Duodenal mucosa (tissue), 2 donors: Measurements from ENCODE around the gene MBLAC2.

Experiments
- H3K27ac ChIP-seq: one replicate; pipeline ENCODE4 v1.7.0; 2013; ENCODE audit warnings: low read depth, low read length
- H3K27me3 ChIP-seq, 2 donors: one replicate each; pipeline ENCODE4 v1.7.0; 2013; ENCODE audit warnings: low read length in 2 of 2, control low read depth in 1 of 2; ENCODE audit not compliant: insufficient read depth in 2 of 2, control insufficient read depth in 1 of 2
- H3K36me3 ChIP-seq, 2 donors: one replicate each; pipeline ENCODE4 v1.7.0; 2013; ENCODE audit warnings: low read length in 2 of 2, control low read depth in 1 of 2; ENCODE audit not compliant: insufficient read depth in 2 of 2, control insufficient read depth in 1 of 2
- H3K4me1 ChIP-seq, 2 donors: one replicate each; pipeline ENCODE4 v1.7.0; 2013; ENCODE audit warnings: low read length in 2 of 2, control low read depth in 1 of 2; ENCODE audit not compliant: insufficient read depth in 2 of 2, control insufficient read depth in 1 of 2
- H3K4me3 ChIP-seq, 2 donors: one replicate each; pipeline ENCODE4 v1.7.0; 2013; ENCODE audit warnings: low read length in 2 of 2, low read depth in 1 of 2
- H3K9ac ChIP-seq, 2 donors: one replicate each; pipeline ENCODE4 v1.7.0; 2013; ENCODE audit warnings: low read length in 2 of 2, low read depth in 1 of 2
- H3K9me3 ChIP-seq, 2 donors: one replicate each; pipeline ENCODE4 v1.7.0; 2013; ENCODE audit warnings: low read length in 2 of 2, control low read depth in 1 of 2; ENCODE audit not compliant: control insufficient read depth in 1 of 2

MBLAC2 gene

GRCh38 chr5:90488791-90489190 is 14.2 kb upstream of the MBLAC2 start:
- Histone ChIP-seq H3K4me3 (no peak overlapping the region), H3K27me3 (no peaks in the 10 kb centered on the region), H3K27ac (no peak overlapping the region), H3K36me3 (no peaks in the 10 kb centered on the region), H3K4me1 (no peaks in the 10 kb centered on the region), H3K9me3 (no peaks in the 10 kb centered on the region), H3K9ac (no peak overlapping the region)

- Histone ChIP-seq H3K36me3 (no peaks in the 10 kb centered on the region), H3K9ac (no peak overlapping the region), H3K4me1 (no peaks in the 10 kb centered on the region), H3K27ac (no peak overlapping the region), H3K9me3 (no peaks in the 10 kb centered on the region), H3K27me3 (no peaks in the 10 kb centered on the region), H3K4me3 (no peak overlapping the region)
Measured at GRCh38 chr5:90484540-90484939, 10.0 kb upstream of the MBLAC2 start.

- no peaks in the 10 kb centered on the region for H3K36me3 ChIP-seq
- H3K4me3 ChIP-seq = no peak overlapping the region
- no peaks in the 10 kb centered on the region for H3K4me1 ChIP-seq
- no peaks in the 10 kb centered on the region for H3K27me3 ChIP-seq
- H3K27ac ChIP-seq = no peak overlapping the region
- no peak overlapping the region for H3K9ac ChIP-seq
- H3K9me3 ChIP-seq = no peaks in the 10 kb centered on the region
Measured at GRCh38 chr5:90483206-90483605, 8.6 kb upstream of the MBLAC2 start.

DNA sequence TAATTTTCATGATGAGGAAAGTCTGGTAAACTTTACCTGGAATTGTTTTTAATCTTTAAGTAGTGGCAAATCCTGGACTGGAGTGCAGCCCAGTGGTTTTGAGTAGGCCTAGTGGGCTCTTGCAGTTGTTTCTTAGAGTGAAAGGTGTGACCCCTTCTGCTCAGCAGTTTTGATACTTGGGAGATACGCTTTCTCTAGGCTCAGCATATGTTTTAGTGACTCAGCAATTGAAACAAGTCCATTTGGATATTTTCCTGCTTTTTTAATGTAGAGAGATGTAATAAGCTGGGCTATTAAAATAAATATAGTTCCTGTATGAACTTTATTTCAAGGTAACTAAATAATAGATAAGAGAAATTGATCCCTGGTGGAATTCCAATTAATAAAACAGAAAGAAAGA is 6.1 kb upstream of the MBLAC2 start:
- Histone ChIP-seq H3K4me1 (no peaks in the 10 kb centered on the region), H3K27me3 (no peaks in the 10 kb centered on the region), H3K4me3 (no peak overlapping the region), H3K27ac (no peak overlapping the region), H3K9ac (no peak overlapping the region), H3K9me3 (no peaks in the 10 kb centered on the region), H3K36me3 (no peaks in the 10 kb centered on the region)

GRCh38 chr5:90479611-90480385 is 5.2 kb upstream of the MBLAC2 start:
- Histone ChIP-seq H3K4me1 (peaks cover 0 to 4% of the 10 kb centered on the region in 2 donors), H3K36me3 (no peaks in the 10 kb centered on the region), H3K27ac (no peak overlapping the region), H3K9me3 (no peaks in the 10 kb centered on the region), H3K9ac (no peak overlapping the region), H3K27me3 (no peaks in the 10 kb centered on the region), H3K4me3 (no peak overlapping the region)

- Histone ChIP-seq H3K27ac (no peak overlapping the region), H3K4me3 (no peak overlapping the region), H3K9me3 (no peaks in the 10 kb centered on the region), H3K4me1 (peaks cover 0 to 14% of the 10 kb centered on the region in 2 donors), H3K9ac (no peak overlapping the region), H3K36me3 (no peaks in the 10 kb centered on the region), H3K27me3 (no peaks in the 10 kb centered on the region)
Measured at GRCh38 chr5:90477621-90478215, 3.1 kb upstream of the MBLAC2 start.

DNA sequence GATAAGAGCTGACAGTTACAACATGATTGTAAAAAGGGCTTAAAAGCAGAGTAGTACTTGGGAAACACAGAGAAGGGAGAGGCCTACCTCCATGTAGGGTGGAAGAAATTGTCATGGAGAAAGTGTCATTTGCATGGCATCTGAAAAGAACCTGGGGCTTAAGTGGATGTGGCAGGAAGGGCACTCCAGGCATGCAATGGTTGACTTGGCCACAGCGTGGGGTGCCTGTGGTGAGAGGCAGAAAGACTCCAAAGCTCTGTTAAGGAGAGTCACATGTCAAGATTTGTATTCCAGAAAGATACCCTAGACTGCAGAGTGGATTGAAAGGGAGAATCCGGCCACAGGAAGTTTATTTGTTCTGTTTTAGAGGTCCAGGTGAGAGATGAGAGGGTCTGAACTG is 2.5 kb upstream of the MBLAC2 start:
- Histone ChIP-seq H3K4me3 (no peak overlapping the region), H3K36me3 (no peaks in the 10 kb centered on the region), H3K27me3 (no peaks in the 10 kb centered on the region), H3K4me1 (peaks cover 0 to 18% of the 10 kb centered on the region in 2 donors), H3K27ac (no peak overlapping the region), H3K9me3 (no peaks in the 10 kb centered on the region), H3K9ac (no peak overlapping the region)

- Histone ChIP-seq H3K27ac (no peak overlapping the region), H3K4me1 (peaks cover 1 to 18% of the 10 kb centered on the region in 2 donors), H3K9ac (no peak overlapping the region), H3K9me3 (no peaks in the 10 kb centered on the region), H3K36me3 (no peaks in the 10 kb centered on the region), H3K27me3 (no peaks in the 10 kb centered on the region), H3K4me3 (no peak overlapping the region)
Measured at GRCh38 chr5:90476391-90476790, 1.8 kb upstream of the MBLAC2 start.

DNA sequence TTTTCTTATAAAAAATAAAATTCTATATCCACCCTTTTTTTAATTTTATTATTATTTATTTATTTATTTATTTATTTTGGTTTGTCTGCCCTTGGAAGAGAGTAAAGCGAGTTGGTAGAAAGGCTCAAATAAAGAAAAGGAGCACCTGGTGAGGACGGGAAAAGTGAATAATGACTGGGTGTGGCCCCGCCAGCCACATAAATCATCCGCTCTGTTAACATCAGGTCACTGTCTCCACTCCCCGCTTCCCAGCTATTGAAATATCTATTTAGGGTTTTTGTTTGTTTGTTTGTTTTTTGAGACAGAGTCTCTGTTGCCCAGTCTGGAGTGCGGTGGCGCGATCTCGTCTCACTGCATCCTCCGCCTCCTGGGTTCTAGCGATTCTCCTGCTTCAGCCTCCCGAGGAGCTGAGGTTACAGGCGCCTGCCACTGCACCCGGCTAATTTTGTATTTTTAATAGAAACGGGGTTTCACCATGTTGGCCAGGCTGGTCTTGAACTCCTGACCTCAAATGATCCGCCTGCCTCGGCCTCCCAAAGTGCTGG is 937 bp upstream of the MBLAC2 start:
- Histone ChIP-seq H3K27me3 (no peaks in the 10 kb centered on the region), H3K27ac (no peak overlapping the region), H3K36me3 (no peaks in the 10 kb centered on the region), H3K4me1 (peaks cover 6 to 18% of the 10 kb centered on the region in 2 donors), H3K9me3 (no peaks in the 10 kb centered on the region), H3K4me3 (peak overlapping the region; percentile 97 to 100), H3K9ac (peak overlapping the region in 1 of 2 donors; percentile 58)

DNA sequence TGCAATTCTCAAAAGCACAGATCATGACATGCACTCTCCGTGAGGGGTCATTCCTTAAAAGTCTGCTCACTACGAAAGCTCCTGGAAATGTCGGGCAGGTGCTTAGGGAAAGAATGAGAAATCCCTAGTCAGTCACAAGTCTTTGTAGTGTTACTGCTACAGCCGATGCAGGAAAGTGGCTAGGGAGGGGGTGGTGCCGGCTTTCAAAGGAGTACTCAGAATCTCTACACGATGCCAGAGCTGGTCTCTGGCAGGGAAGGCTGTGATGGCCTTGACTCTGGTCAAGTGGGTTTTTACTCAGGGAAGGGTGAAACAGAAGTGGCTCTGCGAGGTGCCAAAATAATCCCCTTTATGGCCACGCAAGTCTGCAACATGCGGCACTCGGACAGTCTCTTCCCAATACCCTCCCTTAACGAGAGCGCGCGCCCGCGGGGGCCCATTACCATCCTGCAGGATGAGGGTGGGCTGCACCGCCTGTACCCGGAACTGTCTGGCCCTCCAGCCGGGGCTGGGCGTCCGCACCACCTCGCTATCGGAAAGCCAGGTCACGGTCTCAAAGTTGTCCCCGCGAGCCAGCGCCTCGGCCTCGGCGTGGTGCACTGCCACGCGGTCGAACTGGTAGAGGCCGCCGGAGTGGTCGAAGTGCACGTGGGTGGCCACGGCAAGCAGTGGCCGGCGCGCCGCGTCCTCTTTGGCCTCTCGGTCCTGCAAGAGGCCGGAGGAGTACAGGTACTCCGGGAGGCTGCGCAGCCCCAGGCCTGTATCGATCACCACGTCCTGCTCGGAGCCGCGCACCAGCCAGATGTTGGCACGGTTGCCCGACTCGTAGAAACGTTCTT is 956 bp downstream of the MBLAC2 start:
- H3K36me3 ChIP-seq = no peaks in the 10 kb centered on the region
- no peak overlapping the region for H3K27ac ChIP-seq
- H3K9ac ChIP-seq = peak overlapping the region; percentile 71 to 83
- no peaks in the 10 kb centered on the region for H3K27me3 ChIP-seq
- no peaks in the 10 kb centered on the region for H3K9me3 ChIP-seq
- peaks cover 6 to 18% of the 10 kb centered on the region in 2 donors for H3K4me1 ChIP-seq
- H3K4me3 ChIP-seq = peak overlapping the region; percentile 97 to 100
